ENCODE measurements around the gene UBTD2. TPM values are rescaled to one million over a fixed set of nuclear protein-coding genes. Genes with fewer than 3 reads are reported as not detected.

UBTD2 gene
- total and polyA plus RNA-seq, 4 donors, result 8.8 to 21.1 (median 16.6) TPM

- H3K36me3 ChIP-seq (ENCODE audit: control insufficient read depth in 1 of 2, insufficient read depth in 2 of 2, low read length in 1 of 2), result no peaks in the 10 kb centered on the region
- H3K9me3 ChIP-seq (ENCODE audit: control insufficient read depth, low read length), result no peaks in the 10 kb centered on the region
- H3K27ac ChIP-seq (ENCODE audit: low read depth in 1 of 2, low read length in 2 of 2), result no peak overlapping the region
- intact Hi-C loops (cut with DNase I), result no loop called here
- ATAC-seq (ENCODE audit: low FRiP score) (no peak), DNase-seq (no peak)
- no peak overlapping the region for H3K4me3 ChIP-seq (ENCODE audit: low read length in 2 of 2)
- WGBS, 2 donors, result 93 to 96% methylated on average over 7 of the region's 7 CpGs
- H3K27me3 ChIP-seq (ENCODE audit: control insufficient read depth in 1 of 2, insufficient read depth in 2 of 2, low read length in 1 of 2), result no peaks in the 10 kb centered on the region
- H3K4me1 ChIP-seq (ENCODE audit: control insufficient read depth in 1 of 2, insufficient read depth in 2 of 2, low read length in 2 of 2), result no peaks in the 10 kb centered on the region
Measured at GRCh38 chr5:172167895-172168294, 115.7 kb downstream of the UBTD2 start.

- WGBS, 2 donors, result 90 to 95% methylated on average over 16 of the region's 16 CpGs
Measured at GRCh38 chr5:172166030-172166826, 117.3 kb downstream of the UBTD2 start.

DNA sequence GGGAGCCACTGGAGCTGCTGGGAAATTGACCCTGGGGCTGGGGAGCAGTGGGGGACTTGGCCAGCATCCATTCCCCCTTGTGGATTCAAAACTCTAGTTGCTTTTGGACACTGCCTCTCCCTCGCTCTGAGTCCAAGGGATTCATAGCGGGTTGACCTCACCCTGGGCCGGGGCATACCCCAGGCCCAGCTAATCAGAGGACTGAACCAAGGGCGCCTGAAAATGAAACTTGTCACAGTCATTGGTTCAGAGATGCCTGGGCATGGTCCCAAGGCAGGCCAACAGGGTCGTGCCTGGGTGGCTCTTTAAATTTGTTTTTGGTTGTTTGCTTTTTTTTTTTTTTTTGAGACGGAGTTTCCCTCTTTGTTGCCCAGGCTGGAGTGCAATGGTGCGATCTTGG lies 118.1 kb downstream of the UBTD2 start:
- H3K27me3 ChIP-seq (ENCODE audit: control insufficient read depth in 1 of 2, insufficient read depth in 2 of 2, low read length in 1 of 2), result no peaks in the 10 kb centered on the region
- ATAC-seq (ENCODE audit: low FRiP score) (no peak), DNase-seq (no peak)
- no peaks in the 10 kb centered on the region for H3K4me1 ChIP-seq (ENCODE audit: control insufficient read depth in 1 of 2, insufficient read depth in 2 of 2, low read length in 2 of 2)
- 90 to 94% methylated on average over 7 of the region's 7 CpGs for WGBS, 2 donors
- no peaks in the 10 kb centered on the region for H3K9me3 ChIP-seq (ENCODE audit: control insufficient read depth, low read length)
- no peaks in the 10 kb centered on the region for H3K36me3 ChIP-seq (ENCODE audit: control insufficient read depth in 1 of 2, insufficient read depth in 2 of 2, low read length in 1 of 2)
- no peak overlapping the region for H3K27ac ChIP-seq (ENCODE audit: low read depth in 1 of 2, low read length in 2 of 2)
- H3K4me3 ChIP-seq (ENCODE audit: low read length in 2 of 2), result no peak overlapping the region
- intact Hi-C loops (cut with DNase I), result no loop called here

More at GRCh38 chr5:172166030-172166826, 117.3 kb downstream of the UBTD2 start:
- Histone ChIP-seq H3K4me1 (ENCODE audit: control insufficient read depth in 1 of 2, insufficient read depth in 2 of 2, low read length in 2 of 2) (no peaks in the 10 kb centered on the region), H3K36me3 (ENCODE audit: control insufficient read depth in 1 of 2, insufficient read depth in 2 of 2, low read length in 1 of 2) (no peaks in the 10 kb centered on the region), H3K27ac (ENCODE audit: low read depth in 1 of 2, low read length in 2 of 2) (no peak overlapping the region), H3K27me3 (ENCODE audit: control insufficient read depth in 1 of 2, insufficient read depth in 2 of 2, low read length in 1 of 2) (no peaks in the 10 kb centered on the region), H3K9me3 (ENCODE audit: control insufficient read depth, low read length) (no peaks in the 10 kb centered on the region), H3K4me3 (ENCODE audit: low read length in 2 of 2) (no peak overlapping the region)
- intact Hi-C loops (cut with DNase I), result no loop called here
- ATAC-seq (ENCODE audit: low FRiP score), result no peak
- no peak for DNase-seq

DNA sequence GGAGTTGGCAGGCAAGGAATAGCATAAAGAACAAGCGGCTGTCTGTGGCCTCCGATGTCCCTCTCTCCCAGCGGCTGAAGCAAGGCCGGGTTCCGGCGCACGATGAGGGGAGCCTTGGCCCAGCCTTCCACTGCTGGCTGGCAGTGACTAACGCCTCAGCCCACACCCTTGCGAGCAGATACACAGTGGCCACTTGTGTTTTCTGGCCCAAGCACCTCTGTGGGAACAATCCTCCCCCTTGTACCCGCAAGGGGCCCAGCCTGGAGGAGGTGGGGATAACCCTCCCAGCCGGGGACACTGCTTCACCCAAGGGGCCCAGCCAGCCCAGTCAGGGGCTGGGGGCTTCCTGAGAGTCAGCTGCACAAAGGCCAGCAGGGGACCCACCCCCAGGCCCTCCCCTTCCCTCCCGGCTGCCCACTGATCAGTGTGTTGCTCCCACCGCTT lies 118.8 kb downstream of the UBTD2 start:
- no peak overlapping the region for H3K27ac ChIP-seq (ENCODE audit: low read depth in 1 of 2, low read length in 2 of 2)
- intact Hi-C loops (cut with DNase I), result no loop called here
- H3K9me3 ChIP-seq (ENCODE audit: control insufficient read depth, low read length), result no peaks in the 10 kb centered on the region
- peak; percentile 21 for ATAC-seq (ENCODE audit: low FRiP score)
- H3K4me1 ChIP-seq (ENCODE audit: control insufficient read depth in 1 of 2, insufficient read depth in 2 of 2, low read length in 2 of 2), result no peaks in the 10 kb centered on the region
- H3K36me3 ChIP-seq (ENCODE audit: control insufficient read depth in 1 of 2, insufficient read depth in 2 of 2, low read length in 1 of 2), result no peaks in the 10 kb centered on the region
- DNase-seq, result no peak
- 85 to 88% methylated on average over 13 of the region's 13 CpGs for WGBS, 2 donors
- no peaks in the 10 kb centered on the region for H3K27me3 ChIP-seq (ENCODE audit: control insufficient read depth in 1 of 2, insufficient read depth in 2 of 2, low read length in 1 of 2)
- H3K4me3 ChIP-seq (ENCODE audit: low read length in 2 of 2), result no peak overlapping the region

GRCh38 chr5:172163346-172163745 lies 120.2 kb downstream of the UBTD2 start:
- no peak overlapping the region for H3K4me3 ChIP-seq (ENCODE audit: low read length in 2 of 2)
- no peak overlapping the region for H3K27ac ChIP-seq (ENCODE audit: low read depth in 1 of 2, low read length in 2 of 2)
- H3K27me3 ChIP-seq (ENCODE audit: control insufficient read depth in 1 of 2, insufficient read depth in 2 of 2, low read length in 1 of 2), result no peaks in the 10 kb centered on the region
- DNase-seq (no peak), ATAC-seq (ENCODE audit: low FRiP score) (no peak)
- H3K4me1 ChIP-seq (ENCODE audit: control insufficient read depth in 1 of 2, insufficient read depth in 2 of 2, low read length in 2 of 2), result no peaks in the 10 kb centered on the region
- WGBS, 2 donors, result 23 to 27% methylated on average over 4 of the region's 4 CpGs
- intact Hi-C loops (cut with DNase I), result no loop called here
- no peaks in the 10 kb centered on the region for H3K36me3 ChIP-seq (ENCODE audit: control insufficient read depth in 1 of 2, insufficient read depth in 2 of 2, low read length in 1 of 2)
- no peaks in the 10 kb centered on the region for H3K9me3 ChIP-seq (ENCODE audit: control insufficient read depth, low read length)

DNA sequence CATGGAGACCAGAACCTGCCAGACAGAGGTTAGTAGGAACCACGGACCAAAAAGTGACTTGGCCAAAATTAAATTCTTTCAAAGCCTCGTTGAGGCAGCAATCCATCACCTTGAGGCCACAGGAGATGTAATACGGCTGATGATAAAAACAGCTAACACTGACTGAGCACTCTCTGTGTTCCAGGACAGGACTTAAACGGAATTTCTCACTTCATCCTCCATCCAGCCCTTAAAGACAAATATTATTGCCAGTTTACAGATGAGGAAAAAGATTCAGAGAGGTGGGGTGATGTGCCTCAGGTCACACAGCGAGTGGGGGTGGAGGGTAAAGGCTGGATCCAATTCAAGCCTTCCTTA lies 120.6 kb downstream of the UBTD2 start:
- WGBS, 2 donors, result 63 to 65% methylated on average over 5 of the region's 5 CpGs
- ATAC-seq (ENCODE audit: low FRiP score) (no peak), DNase-seq (no peak)
- Histone ChIP-seq H3K36me3 (ENCODE audit: control insufficient read depth in 1 of 2, insufficient read depth in 2 of 2, low read length in 1 of 2) (no peaks in the 10 kb centered on the region), H3K9me3 (ENCODE audit: control insufficient read depth, low read length) (no peaks in the 10 kb centered on the region), H3K4me3 (ENCODE audit: low read length in 2 of 2) (no peak overlapping the region), H3K27me3 (ENCODE audit: control insufficient read depth in 1 of 2, insufficient read depth in 2 of 2, low read length in 1 of 2) (no peaks in the 10 kb centered on the region), H3K27ac (ENCODE audit: low read depth in 1 of 2, low read length in 2 of 2) (no peak overlapping the region), H3K4me1 (ENCODE audit: control insufficient read depth in 1 of 2, insufficient read depth in 2 of 2, low read length in 2 of 2) (no peaks in the 10 kb centered on the region)
- intact Hi-C loops (cut with DNase I), result no loop called here

GRCh38 chr5:172162323-172162986 lies 121.1 kb downstream of the UBTD2 start:
- H3K36me3 ChIP-seq (ENCODE audit: control insufficient read depth in 1 of 2, insufficient read depth in 2 of 2, low read length in 1 of 2), result no peaks in the 10 kb centered on the region
- no peak overlapping the region for H3K27ac ChIP-seq (ENCODE audit: low read depth in 1 of 2, low read length in 2 of 2)
- WGBS, 2 donors, result 93 to 94% methylated on average over 5 of the region's 5 CpGs
- ATAC-seq (ENCODE audit: low FRiP score), result no peak
- H3K4me3 ChIP-seq (ENCODE audit: low read length in 2 of 2), result no peak overlapping the region
- no peaks in the 10 kb centered on the region for H3K4me1 ChIP-seq (ENCODE audit: control insufficient read depth in 1 of 2, insufficient read depth in 2 of 2, low read length in 2 of 2)
- H3K9me3 ChIP-seq (ENCODE audit: control insufficient read depth, low read length), result no peaks in the 10 kb centered on the region
- intact Hi-C loops (cut with DNase I), result no loop called here
- H3K27me3 ChIP-seq (ENCODE audit: control insufficient read depth in 1 of 2, insufficient read depth in 2 of 2, low read length in 1 of 2), result no peaks in the 10 kb centered on the region
- no peak for DNase-seq

DNA sequence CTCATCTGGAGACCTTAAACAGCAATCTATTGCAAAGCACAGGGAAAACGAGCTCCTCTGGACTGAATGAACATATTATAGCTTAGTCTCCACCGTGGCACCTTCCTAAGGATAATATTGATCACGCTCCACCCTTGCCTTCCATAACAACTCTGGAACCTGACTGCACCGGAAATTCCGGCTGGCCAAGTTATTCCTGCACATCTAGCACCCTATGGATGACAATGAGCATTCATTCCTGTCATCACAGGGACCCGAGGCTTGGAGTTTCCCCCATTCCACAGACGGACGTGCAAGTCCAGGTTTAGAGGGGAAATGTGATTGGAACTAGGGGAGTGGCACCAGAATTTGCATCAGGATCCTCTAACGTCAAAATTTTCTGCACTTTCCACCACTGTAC lies 123.1 kb downstream of the UBTD2 start:
- 87 to 90% methylated on average over 9 of the region's 9 CpGs for WGBS, 2 donors
- Histone ChIP-seq H3K27me3 (ENCODE audit: control insufficient read depth in 1 of 2, insufficient read depth in 2 of 2, low read length in 1 of 2) (no peaks in the 10 kb centered on the region), H3K4me1 (ENCODE audit: control insufficient read depth in 1 of 2, insufficient read depth in 2 of 2, low read length in 2 of 2) (no peaks in the 10 kb centered on the region), H3K4me3 (ENCODE audit: low read length in 2 of 2) (no peak overlapping the region), H3K9me3 (ENCODE audit: control insufficient read depth, low read length) (no peaks in the 10 kb centered on the region), H3K27ac (ENCODE audit: low read depth in 1 of 2, low read length in 2 of 2) (no peak overlapping the region), H3K36me3 (ENCODE audit: control insufficient read depth in 1 of 2, insufficient read depth in 2 of 2, low read length in 1 of 2) (peaks cover 0 to 2% of the 10 kb centered on the region in 2 donors)
- ATAC-seq (ENCODE audit: low FRiP score) (no peak), DNase-seq (no peak)
- intact Hi-C loops (cut with DNase I), result no loop called here
